ENCODE results near the gene HOXD10.

The HOXD10 gene

DNA sequence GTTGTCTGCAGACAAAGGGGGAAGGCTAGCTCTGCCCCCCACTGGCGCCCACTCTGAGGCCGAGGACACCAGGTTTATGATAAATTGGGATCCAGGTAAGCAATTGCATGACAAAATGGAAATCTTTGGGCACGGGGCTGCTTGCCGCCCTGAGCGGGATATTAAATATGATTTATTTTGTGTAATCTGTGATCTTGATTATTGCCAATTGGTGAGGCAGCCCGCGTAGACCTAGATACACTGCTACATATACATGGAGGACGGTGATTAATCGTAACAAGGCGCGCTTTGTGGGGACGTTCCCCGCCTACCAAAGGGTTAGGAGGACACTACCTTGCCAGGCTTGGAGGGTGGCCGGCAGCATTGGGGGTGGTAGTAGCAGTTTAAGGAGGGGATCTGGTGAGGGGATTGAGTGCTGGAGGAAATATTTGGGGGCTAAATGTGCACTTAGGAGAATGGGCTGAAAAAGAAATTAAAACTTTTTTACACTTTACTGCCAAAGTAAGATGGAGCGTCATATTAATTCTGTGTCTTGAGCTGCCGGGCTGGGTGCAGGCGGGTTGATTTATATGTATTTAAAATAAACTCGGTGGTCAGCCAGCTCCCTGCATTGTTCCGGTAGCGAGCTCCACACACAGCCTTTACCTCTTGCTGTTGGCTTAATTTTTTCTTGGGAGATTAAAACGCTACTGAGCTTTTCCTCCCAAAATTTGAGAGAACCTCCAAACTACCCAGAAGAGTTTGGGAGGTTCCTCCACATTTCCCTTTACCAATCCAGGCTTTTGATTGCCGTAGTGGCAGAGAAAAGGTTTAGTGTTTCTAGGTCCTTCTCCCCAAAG is 44.6 kb downstream of the HOXD10 start:
- H3K4me3 ChIP-seq (ENCODE audit: control insufficient read depth, low read depth, low read length): no peak overlapping the region
- TF ChIP-seq, protein P1, sequence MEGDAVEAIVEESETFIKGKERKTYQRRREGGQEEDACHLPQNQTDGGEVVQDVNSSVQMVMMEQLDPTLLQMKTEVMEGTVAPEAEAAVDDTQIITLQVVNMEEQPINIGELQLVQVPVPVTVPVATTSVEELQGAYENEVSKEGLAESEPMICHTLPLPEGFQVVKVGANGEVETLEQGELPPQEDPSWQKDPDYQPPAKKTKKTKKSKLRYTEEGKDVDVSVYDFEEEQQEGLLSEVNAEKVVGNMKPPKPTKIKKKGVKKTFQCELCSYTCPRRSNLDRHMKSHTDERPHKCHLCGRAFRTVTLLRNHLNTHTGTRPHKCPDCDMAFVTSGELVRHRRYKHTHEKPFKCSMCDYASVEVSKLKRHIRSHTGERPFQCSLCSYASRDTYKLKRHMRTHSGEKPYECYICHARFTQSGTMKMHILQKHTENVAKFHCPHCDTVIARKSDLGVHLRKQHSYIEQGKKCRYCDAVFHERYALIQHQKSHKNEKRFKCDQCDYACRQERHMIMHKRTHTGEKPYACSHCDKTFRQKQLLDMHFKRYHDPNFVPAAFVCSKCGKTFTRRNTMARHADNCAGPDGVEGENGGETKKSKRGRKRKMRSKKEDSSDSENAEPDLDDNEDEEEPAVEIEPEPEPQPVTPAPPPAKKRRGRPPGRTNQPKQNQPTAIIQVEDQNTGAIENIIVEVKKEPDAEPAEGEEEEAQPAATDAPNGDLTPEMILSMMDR (IDR thresholded peaks at IDR 0.05; ENCODE audit: control insufficient read depth, insufficient read depth, low read depth, low read length, missing control alignments): no peak
- no peak for DNase-seq (ENCODE audit: low read depth)

DNA sequence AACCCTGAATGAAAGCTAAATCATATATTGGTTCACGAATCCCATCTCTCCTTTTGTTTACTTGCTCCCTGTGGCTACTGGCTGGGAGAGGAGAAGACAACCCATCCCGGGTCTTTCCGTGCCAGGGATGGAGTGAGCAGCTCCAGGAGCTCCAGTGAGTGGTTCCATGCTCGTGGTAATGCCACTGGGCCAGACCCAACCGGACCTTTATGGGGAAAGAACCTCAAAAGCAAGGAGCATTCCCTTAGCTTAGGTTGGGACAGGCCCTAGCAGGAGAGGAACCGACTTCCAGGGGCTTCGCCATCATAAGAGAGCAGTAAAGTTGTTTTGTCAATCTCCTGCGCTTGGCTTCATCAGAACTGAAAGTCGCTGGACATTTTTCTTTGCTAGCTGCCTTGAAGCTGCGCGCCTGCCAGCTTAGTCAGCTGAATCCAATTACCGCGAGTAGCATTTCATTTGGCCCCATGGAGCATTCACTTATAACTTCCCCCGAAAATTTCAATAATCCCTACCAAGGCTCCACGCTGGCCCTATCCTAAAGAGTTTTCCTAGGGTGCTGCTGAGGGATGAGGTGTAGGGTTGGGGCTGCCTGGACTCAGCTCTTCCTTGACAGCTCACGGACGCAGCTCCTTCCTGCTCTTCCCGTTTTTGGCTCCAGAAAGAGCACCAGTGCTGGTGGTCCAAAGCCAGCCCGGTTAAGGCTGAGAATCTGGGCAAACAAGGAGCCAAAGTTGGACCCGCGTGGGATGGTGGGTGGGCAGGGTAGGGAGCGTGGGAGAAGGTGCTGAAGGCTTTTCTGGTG is 45.4 kb downstream of the HOXD10 start:
- TF ChIP-seq, protein P1 (IDR thresholded peaks at IDR 0.05; ENCODE audit: control insufficient read depth, insufficient read depth, low read depth, low read length, missing control alignments): no peak
- DNase-seq (ENCODE audit: low read depth): peak; percentile 20
- peak overlapping the region; percentile 20 for H3K4me3 ChIP-seq (ENCODE audit: control insufficient read depth, low read depth, low read length)

DNA sequence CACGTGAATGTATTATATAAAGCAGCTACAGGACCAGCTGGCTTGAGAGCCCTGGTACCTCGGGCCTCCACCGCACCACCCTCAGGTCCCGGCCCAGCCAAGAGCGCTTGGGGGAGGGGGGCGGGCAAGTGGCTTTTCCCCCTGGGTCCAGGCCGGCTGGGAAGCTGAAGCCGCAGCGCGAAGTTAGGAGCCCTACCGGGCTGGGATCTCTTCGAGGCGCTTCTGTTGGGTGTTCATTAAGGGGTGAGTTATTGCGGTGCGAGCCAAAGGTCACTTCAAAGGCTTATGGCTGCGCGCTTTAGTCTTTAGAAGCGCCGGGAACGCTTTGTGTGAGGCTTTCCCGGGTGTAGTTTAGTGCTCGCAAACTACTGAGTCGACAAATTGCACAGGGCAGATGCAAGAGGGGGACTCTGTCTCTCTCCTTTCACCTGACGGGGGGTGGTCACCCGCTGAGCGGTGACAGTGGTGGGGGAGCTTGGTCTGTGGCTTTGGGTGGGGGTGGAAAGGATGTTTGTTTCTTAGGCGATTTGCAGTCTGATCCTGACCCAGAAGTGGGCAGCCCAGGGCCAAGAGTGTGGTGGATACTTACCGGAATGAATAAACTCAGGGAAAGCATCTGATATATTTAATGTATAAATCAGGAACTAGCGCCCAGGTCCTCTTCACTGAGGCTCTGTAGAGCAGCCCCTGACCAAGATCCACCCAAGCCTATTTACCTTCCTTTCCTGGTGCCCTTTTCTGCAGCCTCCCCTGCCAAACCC is 46.5 kb downstream of the HOXD10 start:
- no peak overlapping the region for H3K4me3 ChIP-seq (ENCODE audit: control insufficient read depth, low read depth, low read length)

DNA sequence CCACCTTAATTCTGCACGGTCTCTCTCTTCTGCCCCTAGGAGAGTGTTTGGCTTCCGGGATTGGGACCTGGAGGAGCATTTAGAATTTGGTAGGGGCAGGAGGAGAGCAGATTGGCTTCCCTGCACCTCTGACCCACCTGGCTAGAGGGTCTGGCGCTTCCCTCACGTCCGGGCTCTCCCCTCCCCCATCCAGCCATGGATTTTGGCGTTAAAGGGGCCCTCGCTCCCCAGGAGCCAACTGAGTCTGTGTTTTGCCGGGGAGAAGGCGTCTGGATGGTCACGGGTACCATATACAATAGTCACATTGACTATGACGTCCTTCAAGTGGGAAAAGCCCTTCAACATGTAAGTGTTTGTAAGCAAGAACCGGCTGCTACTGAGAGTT is 47.1 kb downstream of the HOXD10 start:
- no peak for DNase-seq (ENCODE audit: low read depth)
- H3K4me3 ChIP-seq (ENCODE audit: control insufficient read depth, low read depth, low read length): no peak overlapping the region
- TF ChIP-seq, protein P1 (IDR thresholded peaks at IDR 0.05; ENCODE audit: control insufficient read depth, insufficient read depth, low read depth, low read length, missing control alignments): no peak

More for the DNA sequence above, 46.5 kb downstream of the HOXD10 start:
- TF ChIP-seq, protein P1 (IDR thresholded peaks at IDR 0.05; ENCODE audit: control insufficient read depth, insufficient read depth, low read depth, low read length, missing control alignments): no peak
- DNase-seq (ENCODE audit: low read depth): no peak

DNA sequence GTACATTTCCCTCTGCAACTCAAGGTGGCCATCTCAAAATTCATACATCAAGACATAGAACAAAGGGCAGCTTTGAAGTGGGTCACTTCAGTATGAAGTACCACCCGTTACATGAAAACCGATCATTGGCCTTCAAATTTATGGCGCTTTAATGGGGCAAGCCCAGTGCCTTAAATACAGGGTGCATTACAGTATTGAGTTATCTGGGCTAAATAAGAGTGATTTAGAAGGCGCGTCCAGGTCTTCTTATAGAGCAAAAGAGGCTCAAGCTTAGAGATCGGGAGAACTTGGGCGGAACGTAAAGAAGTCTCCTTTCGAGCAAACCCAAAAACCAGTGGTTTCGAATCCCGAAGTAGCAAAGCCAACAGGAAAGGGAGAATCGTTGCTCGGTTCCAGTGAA is 47.6 kb downstream of the HOXD10 start:
- no peak for DNase-seq (ENCODE audit: low read depth)
- TF ChIP-seq, protein P1 (IDR thresholded peaks at IDR 0.05; ENCODE audit: control insufficient read depth, insufficient read depth, low read depth, low read length, missing control alignments): no peak
- H3K4me3 ChIP-seq (ENCODE audit: control insufficient read depth, low read depth, low read length): no peak overlapping the region
